Endothelial cell of umbilical vein (primary cell): ENCODE results near the gene PAEP. TPM values are rescaled to one million over a fixed set of nuclear protein-coding genes. Genes with fewer than 3 reads are reported as not detected.

Experiments used
- BruUV-seq: library from RNA; stranded (reverse); fragments of 400-500 nt; replicated peaks from 2 replicates; lab custom pipeline; 2021; lab: Mats Ljungman, UMichigan
- CTCF ChIA-PET: fragments of 300-600, 350-600 bp; sonication (Branson Sonifier 250); formaldehyde crosslinking; loops from one replicate; lab custom pipeline; 2021; ENCODE audit warnings: antibody characterized with exemption, inconsistent platforms; lab: Charles Lee
- POLR2A ChIA-PET: fragments of 300-600, 350-600 bp; sonication (Branson Sonifier 250); formaldehyde crosslinking; loops from one replicate; lab custom pipeline; 2021; ENCODE audit warnings: antibody characterized with exemption, inconsistent platforms; lab: Charles Lee
- DNase-seq: peaks from one replicate; pipeline ENCODE4 v3.0.0-alpha.2; 2011; ENCODE audit warnings: low read depth, low spot score
- FAIRE-seq: peaks from 2 replicates; lab custom pipeline; 2011; peaks lifted over from hg19 to GRCh38; lab: Jason Lieb, UNC
- H2AFZ ChIP-seq: 2 replicates; pipeline ENCODE4 v1.6.0; 2012; ENCODE audit warnings: low read depth, low read length, control low read depth, inconsistent platforms
- H3K27ac ChIP-seq: 2 replicates; pipeline ENCODE4 v1.5.1; 2011; ENCODE audit warnings: low read depth, mild to moderate bottlenecking, control low read depth, low read length, moderate library complexity; ENCODE audit not compliant: insufficient read depth
- H3K27me3 ChIP-seq, 2 experiments: 2 replicates each; pipeline versions ENCODE4 v1.6.0 to v1.6.1; 2011; ENCODE audit warnings: low read length in 2 of 2, mixed read lengths in 1 of 2; ENCODE audit not compliant: control insufficient read depth in 2 of 2, insufficient read depth in 2 of 2
- H3K36me3 ChIP-seq, 2 experiments: 2 replicates in 1 of 2; 3 replicates in 1 of 2; pipeline ENCODE4 v1.5.1; 2011; ENCODE audit warnings: low read length in 2 of 2, mild to moderate bottlenecking in 1 of 2, moderate library complexity in 1 of 2; ENCODE audit not compliant: control insufficient read depth in 2 of 2, insufficient read depth in 2 of 2; ENCODE audit errors: extremely low read depth in 1 of 2
- H3K4me1 ChIP-seq: 3 replicates; pipeline ENCODE4 v1.5.1; 2011; ENCODE audit warnings: mild to moderate bottlenecking, low read length; ENCODE audit not compliant: control insufficient read depth, insufficient read depth; ENCODE audit errors: extremely low read depth
- H3K4me2 ChIP-seq: 2 replicates; pipeline ENCODE4 v1.6.1; 2011; ENCODE audit warnings: low read length, control low read depth, mixed read lengths; ENCODE audit not compliant: insufficient read depth
- H3K4me3 ChIP-seq, 3 experiments: fragments of 200-600 bp in 1 of 3; sonication (generic), shearing (Covaris generic) in 1 of 3; replicated peaks in 1 of 3; 2 replicates each; pipeline ENCODE4 v1.5.1; 2011 to 2016; ENCODE audit warnings: control low read depth in 3 of 3, low read length in 3 of 3, mild to moderate bottlenecking in 2 of 3, inconsistent platforms in 1 of 3, low read depth in 1 of 3, moderate library complexity in 1 of 3; ENCODE audit not compliant: insufficient read depth in 1 of 3
- H3K79me2 ChIP-seq: 2 replicates; pipeline ENCODE4 v1.6.0; 2012; ENCODE audit warnings: low read length, inconsistent platforms; ENCODE audit not compliant: control insufficient read depth, insufficient read depth
- H3K9ac ChIP-seq: replicated peaks from 2 replicates; pipeline ENCODE3; 2011; ENCODE audit warnings: low read length, control low read depth; ENCODE audit not compliant: insufficient read depth; ENCODE audit errors: extremely low read depth
- H3K9me1 ChIP-seq: replicated peaks from 3 replicates; pipeline ENCODE4 v1.6.0; 2011; ENCODE audit warnings: mild to moderate bottlenecking, low read length; ENCODE audit not compliant: control insufficient read depth, insufficient read depth; ENCODE audit errors: extremely low read depth
- H3K9me3 ChIP-seq: replicated peaks from 2 replicates; pipeline ENCODE4 v1.5.1; 2012; ENCODE audit warnings: low read length, inconsistent platforms; ENCODE audit not compliant: control insufficient read depth, insufficient read depth
- H4K20me1 ChIP-seq: replicated peaks from 2 replicates; pipeline ENCODE3; 2011; ENCODE audit warnings: mild to moderate bottlenecking, low read length; ENCODE audit not compliant: control insufficient read depth, insufficient read depth; ENCODE audit errors: extremely low read depth
- CTCF ChIP-seq, 2 donors: IDR thresholded peaks; 1 replicate in 1 of 2; 2 replicates in 1 of 2; pipeline ENCODE4 v1.5.1; 2011; ENCODE audit warnings: low read length in 2 of 2, mild to moderate bottlenecking in 2 of 2, moderate library complexity in 2 of 2, control low read depth in 1 of 2, inconsistent platforms in 1 of 2, low read depth in 1 of 2; ENCODE audit not compliant: insufficient read depth in 1 of 2; ENCODE audit errors: extremely low read depth in 1 of 2
- EZH2 ChIP-seq: IDR thresholded peaks from 2 replicates; pipeline ENCODE4 v1.6.1; 2012; ENCODE audit warnings: borderline replicate concordance, low read depth, mild to moderate bottlenecking, moderate library complexity, low read length, inconsistent platforms; ENCODE audit not compliant: severe bottlenecking
- FOS ChIP-seq: IDR thresholded peaks from 2 replicates; pipeline ENCODE4 v1.6.1; 2011; ENCODE audit warnings: mild to moderate bottlenecking, low read length, moderate library complexity, borderline replicate concordance; ENCODE audit not compliant: insufficient read depth
- GATA2 ChIP-seq: IDR thresholded peaks from 2 replicates; pipeline ENCODE4 v1.7.0; 2011; ENCODE audit warnings: low read depth, mild to moderate bottlenecking, moderate library complexity, mixed read lengths, low read length; ENCODE audit not compliant: insufficient read length, insufficient read depth
- JUN ChIP-seq: IDR thresholded peaks from 2 replicates; pipeline ENCODE4 v1.6.1; 2011; ENCODE audit warnings: borderline replicate concordance, low read depth; ENCODE audit not compliant: insufficient read length, insufficient read depth
- MAX ChIP-seq: IDR thresholded peaks from 2 replicates; pipeline ENCODE4 v1.6.1; 2011; ENCODE audit not compliant: insufficient read depth, insufficient read length
- MYC ChIP-seq: IDR thresholded peaks from one replicate; pipeline ENCODE4 v1.6.1; 2011; ENCODE audit warnings: mild to moderate bottlenecking, low read depth, low read length
- POLR2A ChIP-seq: IDR thresholded peaks from 2 replicates; pipeline ENCODE4 v1.6.1; 2012; ENCODE audit warnings: low read depth, mild to moderate bottlenecking, control low read depth, low read length
- POLR2AphosphoS5 ChIP-seq: IDR thresholded peaks from 2 replicates; pipeline ENCODE4 v1.6.1; 2012; ENCODE audit warnings: low read depth, mild to moderate bottlenecking, control low read depth, low read length, moderate library complexity; ENCODE audit not compliant: insufficient read depth
- dilution Hi-C: fragments of 300-500 bp; cut with MboI; formaldehyde crosslinking; loops from one replicate; pipeline ENCODE4 v1.15.0; 2019; ENCODE audit warnings: low sequenced_read_pairs; ENCODE audit not compliant: extremely low pct_ligation_motif_present
- intact Hi-C: fragments of 100-400 bp; cut with micrococcal nuclease; formaldehyde crosslinking; loops from one replicate; pipeline ENCODE4 v1.10.0; 2022
- polyA plus RNA-seq, 4 experiments: library from polyadenylated mRNA; depleted of rRNA in 3 of 4; stranded (reverse) in 3 of 4; unstranded in 1 of 4; fragments of >200 nt; gene quantifications; 2 replicates each; pipeline versions ENCODE4 v1.2.1 to v1.2.3, GENCODE V29; 2011 to 2012; ENCODE audit warnings: missing spikeins in 1 of 4
- total RNA-seq: library from RNA; stranded (reverse); gene quantifications from 2 replicates; pipeline ENCODE4 v1.2.3, GENCODE V29; 2021

PAEP gene
- total and polyA plus RNA-seq, 2 donors (not counting 3 experiments of a cell fraction or from before 2014, with no cell fraction given): not detected

- no peak for TF ChIP-seq MYC
- TF ChIP-seq GATA2: no peak
- TF ChIP-seq FOS: no peak
- no peak for TF ChIP-seq POLR2AphosphoS5
- no peak for TF ChIP-seq CTCF (IDR thresholded peaks at IDR 0.05; ENCODE audit: extremely low read depth in 1 of 2, insufficient read depth in 1 of 2, low read depth in 1 of 2, low read length in 2 of 2)
- no peak for TF ChIP-seq POLR2A
- TF ChIP-seq EZH2: no peak
- TF ChIP-seq MAX: no peak
- no peak for TF ChIP-seq JUN
- Histone ChIP-seq H3K9me1 (no peaks in the 10 kb centered on the region), H3K27me3 (no peaks in the 10 kb centered on the region), H3K9ac (no peak overlapping the region), H4K20me1 (no peaks in the 10 kb centered on the region), H3K4me2 (no peak overlapping the region), H3K4me1 (no peaks in the 10 kb centered on the region), H3K27ac (no peak overlapping the region), H3K36me3 (no peaks in the 10 kb centered on the region), H2AFZ (no peak overlapping the region), H3K79me2 (no peaks in the 10 kb centered on the region), H3K4me3 (no peak overlapping the region), H3K9me3 (no peaks in the 10 kb centered on the region)
- POLR2A ChIA-PET: no interaction called here
- DNase-seq (no peak), FAIRE-seq (no peak)
- intact Hi-C loops: no loop called here
- dilution Hi-C loops: no loop called here
- CTCF ChIA-PET: no interaction called here
- BruUV-seq: no TSS peak
Measured at GRCh38 chr9:135563858-135564257, 2.3 kb downstream of the PAEP start.
